Left kidney (tissue), 2 donors: ENCODE results near the gene POU2AF3. TPM values are rescaled to one million over a fixed set of nuclear protein-coding genes. Genes with fewer than 3 reads are reported as not detected.

Experiments
- DNase-seq: peaks from one replicate; pipeline ENCODE4 v3.0.0-alpha.2; 2013
- polyA plus RNA-seq: library from polyadenylated mRNA; unstranded; fragments of 120-200 nt; gene quantifications from one replicate; pipeline ENCODE4 v1.2.1, GENCODE V29; 2013; ENCODE audit not compliant: insufficient read length

The POU2AF3 gene
- polyA plus RNA-seq, 1 donor = 8.0 TPM

- DNase-seq = no peak
Measured at GRCh38 chr11:111352231-111352746, 53.9 kb downstream of the POU2AF3 start.

GRCh38 chr11:111352935-111353710 lies 54.8 kb downstream of the POU2AF3 start:
- DNase-seq = no peak

GRCh38 chr11:111353776-111354600 lies 55.6 kb downstream of the POU2AF3 start:
- DNase-seq = no peak

GRCh38 chr11:111354601-111354891 lies 56.2 kb downstream of the POU2AF3 start:
- DNase-seq = no peak

GRCh38 chr11:111355101-111355500 lies 56.8 kb downstream of the POU2AF3 start:
- DNase-seq = no peak

- no peak for DNase-seq
Measured at GRCh38 chr11:111355956-111356659, 57.8 kb downstream of the POU2AF3 start.

GRCh38 chr11:111356660-111357048 lies 58.3 kb downstream of the POU2AF3 start:
- DNase-seq = no peak

GRCh38 chr11:111357150-111358037 lies 59.0 kb downstream of the POU2AF3 start:
- no peak for DNase-seq

Other genes starting within 250 kb of the POU2AF3 start
- gene POU2AF2, start 52.8 kb upstream of the POU2AF3 start, polyA plus RNA-seq = not detected
- gene POU2AF1, start 80.7 kb downstream of the POU2AF3 start, polyA plus RNA-seq = 0.90 TPM
- not detected for gene BTG4, start 213.8 kb downstream of the POU2AF3 start, polyA plus RNA-seq
- 0.28 TPM for gene HOATZ, start 216.2 kb downstream of the POU2AF3 start, polyA plus RNA-seq
- gene LAYN, start 242.2 kb downstream of the POU2AF3 start, polyA plus RNA-seq = 7.3 TPM